GM19035 (cell line): ENCODE data around the gene STYXL2.

Source experiments
- ATAC-seq: cut with Tn5 transposase; IDR thresholded peaks from one replicate; pipeline ENCODE4 v1.9.1; 2021; ENCODE audit not compliant: unreplicated experiment

Gene STYXL2

DNA sequence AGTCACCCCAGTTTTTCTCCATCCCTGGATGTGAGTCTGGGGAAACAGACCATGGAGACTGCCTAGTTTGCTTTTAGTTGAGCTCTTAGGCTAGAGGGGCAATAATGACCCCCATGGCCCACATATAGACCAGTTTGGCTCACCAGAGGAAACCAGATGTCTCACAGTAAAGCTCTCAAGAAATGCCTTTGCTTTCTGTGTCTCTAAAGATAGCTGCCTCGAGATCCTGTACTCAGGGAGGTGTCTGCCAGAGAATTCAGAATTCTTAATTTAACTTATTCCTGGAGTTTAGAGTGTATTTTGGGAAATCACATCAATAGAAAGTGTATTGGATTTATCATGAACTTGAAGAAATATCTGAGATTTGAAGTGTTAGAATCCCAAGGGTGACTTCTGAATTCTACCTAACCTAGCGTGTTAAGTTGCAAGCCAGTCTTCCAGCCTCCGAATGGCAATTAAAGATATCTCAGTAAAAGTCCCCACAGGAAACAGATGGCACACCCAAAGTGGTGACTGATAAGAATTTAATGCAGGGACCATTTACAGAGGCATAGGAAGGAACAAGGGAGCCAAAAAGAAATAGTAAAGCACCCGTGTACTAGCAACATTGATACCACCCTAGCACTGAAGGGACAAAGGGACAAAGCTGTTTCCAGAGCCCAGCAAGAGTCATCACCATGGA, 37.1 kb downstream of the STYXL2 start:
- no peak for ATAC-seq

DNA sequence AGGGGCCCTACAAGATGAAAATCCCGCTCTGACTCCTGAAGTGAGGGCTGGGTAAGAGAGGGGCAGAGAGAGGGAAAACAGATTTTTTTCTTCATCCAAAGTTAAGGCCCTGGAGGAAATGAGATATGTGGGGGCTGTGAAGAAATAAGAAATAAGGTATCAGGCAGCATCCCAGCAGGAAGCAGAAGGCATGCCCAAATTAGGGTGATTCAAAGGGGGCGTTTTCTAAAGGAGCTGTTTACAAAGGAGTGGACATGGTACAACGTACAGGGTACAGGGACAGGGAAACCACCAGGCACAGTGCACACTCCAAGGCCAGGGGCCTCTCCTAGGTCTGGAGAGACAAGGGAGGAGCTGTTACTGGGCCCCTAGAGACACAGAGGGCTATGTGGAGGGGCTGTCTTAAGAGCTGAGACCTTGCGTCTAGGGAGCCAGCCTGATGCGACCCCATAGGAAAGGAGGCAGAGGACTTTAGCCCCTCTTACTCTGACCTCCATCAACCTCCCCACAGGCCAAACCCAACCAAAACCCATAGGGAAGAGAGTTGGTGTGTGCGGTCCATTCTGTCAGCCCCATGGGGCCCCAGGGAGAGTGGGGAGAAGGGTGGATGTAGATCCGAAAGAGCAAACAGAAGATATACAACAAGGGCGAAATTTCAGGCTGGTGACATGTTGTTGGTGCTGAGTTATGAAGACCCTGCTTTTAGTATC, 38.6 kb downstream of the STYXL2 start:
- ATAC-seq, result no peak

DNA sequence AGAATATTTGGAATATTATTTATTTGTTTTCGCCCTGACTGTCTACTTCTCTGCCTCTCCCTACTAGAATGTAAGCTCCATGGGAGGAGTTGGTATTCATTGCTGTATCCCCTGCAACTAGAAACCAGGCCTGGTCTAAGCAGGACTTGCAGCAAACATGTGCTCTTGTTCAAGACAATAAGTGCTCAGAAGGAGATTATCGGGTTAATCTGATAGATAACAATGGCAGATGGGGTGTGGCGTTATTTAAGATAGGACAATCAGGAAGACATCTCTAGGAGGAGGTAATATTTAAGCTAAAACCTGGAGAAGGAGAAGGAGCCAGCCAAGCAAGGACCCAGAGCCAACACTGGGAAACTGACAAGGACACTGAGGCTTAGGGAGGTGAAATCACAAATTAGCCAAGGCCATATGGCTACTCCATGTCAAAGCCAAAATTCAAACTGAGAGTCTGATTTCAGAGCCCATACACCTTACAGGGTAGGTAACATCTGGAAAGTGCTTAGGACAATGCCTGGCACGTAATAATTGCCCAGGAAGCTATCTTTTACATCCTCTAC, 41.5 kb downstream of the STYXL2 start:
- no peak for ATAC-seq

DNA sequence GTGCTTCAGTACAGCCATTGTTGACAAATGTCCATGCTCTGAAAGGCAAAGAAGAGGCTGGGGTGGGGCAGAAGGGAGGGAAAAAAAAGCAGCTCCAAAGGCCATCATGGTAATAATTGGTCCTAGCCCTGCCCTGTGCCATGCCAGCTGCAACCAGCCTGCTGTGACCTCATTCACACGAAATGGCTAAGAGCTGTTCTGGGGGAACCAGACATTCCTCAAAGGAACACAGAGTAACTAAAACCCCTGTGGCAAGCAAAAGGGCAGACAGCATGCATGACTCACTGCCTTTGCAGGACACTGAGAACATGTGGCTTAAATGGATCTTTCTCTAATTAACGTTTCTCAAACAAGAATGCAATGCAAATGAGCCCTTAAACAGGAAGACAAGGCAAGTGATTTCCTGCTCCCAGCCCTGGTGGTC, 42.3 kb downstream of the STYXL2 start:
- no peak for ATAC-seq

DNA sequence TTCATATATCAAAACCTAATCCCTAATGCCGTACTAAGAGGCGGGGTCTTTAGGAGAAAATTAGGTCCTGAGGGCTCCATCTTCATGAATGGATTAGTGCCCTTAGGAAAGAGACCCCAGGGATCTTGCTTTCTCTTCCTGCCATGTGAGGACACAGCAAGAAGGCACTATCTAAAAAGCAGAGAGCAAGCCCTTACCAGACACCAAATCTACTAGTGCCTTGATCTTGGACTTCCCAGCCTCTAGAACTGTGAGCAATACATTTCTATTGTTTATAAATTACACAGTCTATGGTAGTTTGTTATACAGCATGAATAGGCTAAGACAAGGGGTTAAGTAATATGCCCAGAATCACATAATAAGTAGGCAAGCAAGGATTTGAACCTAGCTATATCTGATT, 42.9 kb downstream of the STYXL2 start:
- no peak for ATAC-seq

DNA sequence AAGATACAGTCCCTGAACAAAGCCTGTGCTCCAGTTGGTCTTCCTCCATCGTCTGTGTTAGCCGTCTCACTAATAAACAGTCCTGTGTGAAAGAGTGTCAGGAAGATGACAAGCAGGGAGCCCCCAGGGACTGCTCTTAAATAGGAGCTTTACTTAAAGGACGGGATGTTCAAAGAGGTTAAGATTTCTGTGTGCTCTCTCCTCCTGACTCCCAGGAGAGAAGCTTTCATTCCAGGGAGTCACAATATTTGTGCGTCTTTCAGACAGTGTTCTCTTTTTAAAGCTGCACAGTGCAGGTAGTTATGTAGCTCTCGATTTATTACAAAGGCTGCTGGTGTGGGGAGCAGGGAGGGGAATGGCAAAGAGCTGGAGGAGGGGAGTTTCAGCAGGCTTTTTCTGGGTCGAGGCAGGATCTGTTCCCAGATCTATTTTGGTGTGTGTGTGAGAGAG, 43.5 kb downstream of the STYXL2 start:
- no peak for ATAC-seq

DNA sequence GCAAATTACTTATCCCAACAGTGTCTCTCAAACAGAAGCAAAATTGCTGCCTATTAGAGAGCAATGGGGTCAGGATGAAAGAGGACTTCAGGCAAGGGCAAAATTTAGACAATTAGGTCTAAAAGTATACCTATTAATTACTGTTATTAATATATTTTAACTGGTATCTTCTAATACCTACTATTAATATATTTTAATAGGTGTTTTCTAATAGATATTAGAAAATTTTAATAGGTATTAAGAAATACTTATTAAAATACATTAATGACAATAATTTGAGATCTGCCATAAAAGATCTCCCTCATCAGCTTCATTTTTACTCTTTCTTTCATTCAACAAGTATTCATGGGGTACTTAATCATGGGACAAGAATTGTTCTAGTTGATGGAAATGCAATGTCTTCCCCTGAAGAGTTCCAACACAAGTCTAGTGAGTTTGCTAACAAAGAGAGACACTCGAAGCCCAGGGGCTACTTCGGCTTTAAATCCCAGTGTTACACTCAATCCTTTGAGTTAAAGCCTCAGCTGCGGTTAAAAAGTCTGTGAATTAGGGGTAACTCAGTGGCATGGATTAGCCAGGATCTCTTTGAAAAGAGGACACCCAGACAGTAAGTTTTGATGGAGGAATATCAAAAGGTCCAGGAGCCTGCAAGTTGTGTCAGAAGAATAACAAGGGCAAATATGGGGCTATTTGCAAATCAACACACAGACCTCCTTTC, 44.1 kb downstream of the STYXL2 start:
- no peak for ATAC-seq

DNA sequence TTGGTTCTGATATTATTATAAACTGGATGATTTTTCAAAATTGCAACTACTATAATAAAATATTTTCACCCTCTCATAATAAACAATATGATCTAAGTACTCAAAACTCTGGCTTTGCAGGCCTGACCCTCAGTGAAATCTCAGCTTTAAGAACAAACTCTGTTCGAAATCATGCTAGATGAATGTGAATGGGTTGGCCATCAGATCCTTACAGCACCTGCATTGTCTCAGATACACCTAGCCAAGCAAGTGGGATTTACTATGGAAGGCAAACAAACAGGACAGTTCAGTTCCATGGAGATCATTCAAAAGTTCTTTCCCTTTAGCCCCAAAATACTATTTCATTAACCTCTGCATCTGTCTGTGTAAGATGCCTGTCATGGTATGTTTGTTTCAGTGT, 44.8 kb downstream of the STYXL2 start:
- no peak for ATAC-seq

DNA sequence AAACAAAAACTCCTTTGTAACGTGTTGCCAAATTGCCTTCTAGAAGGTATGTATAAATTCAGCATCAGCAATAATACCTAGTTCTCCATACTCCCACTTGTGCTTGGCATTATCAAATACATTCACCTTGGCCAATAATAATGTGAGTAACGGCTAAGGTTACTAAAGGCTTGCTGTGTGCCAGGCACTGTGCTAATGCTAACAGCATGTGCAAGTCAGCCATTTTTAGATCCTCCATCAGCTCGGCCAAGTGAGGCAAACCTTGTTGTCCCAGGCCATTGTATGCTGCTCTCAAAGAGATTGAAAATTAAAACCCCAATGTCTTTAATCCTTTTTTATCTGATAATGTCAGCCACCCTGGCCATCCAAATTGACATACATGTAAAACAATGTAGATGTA, 48.1 kb downstream of the STYXL2 start:
- ATAC-seq, result no peak
